HG03342 (cell line): Measurements from ENCODE around the gene ANXA10.
"Not testable (repeated sequence)": the region's sequence is repeated elsewhere in the genome, so short reads cannot be mapped to it uniquely, and the experiment has no call there.

Experiments used
- ATAC-seq: cut with Tn5 transposase; IDR thresholded peaks from one replicate; pipeline ENCODE4 v1.9.1; 2021; ENCODE audit warnings: mild to moderate bottlenecking, moderate library complexity; ENCODE audit not compliant: unreplicated experiment

ANXA10 gene

GRCh38 chr4:168092176-168092712, at the start of gene ANXA10:
ANXA10 (plus strand) TSS chr4:168092537; CDS start chr4:168092701, 164 bp downstream.
- no peak for ATAC-seq

DNA sequence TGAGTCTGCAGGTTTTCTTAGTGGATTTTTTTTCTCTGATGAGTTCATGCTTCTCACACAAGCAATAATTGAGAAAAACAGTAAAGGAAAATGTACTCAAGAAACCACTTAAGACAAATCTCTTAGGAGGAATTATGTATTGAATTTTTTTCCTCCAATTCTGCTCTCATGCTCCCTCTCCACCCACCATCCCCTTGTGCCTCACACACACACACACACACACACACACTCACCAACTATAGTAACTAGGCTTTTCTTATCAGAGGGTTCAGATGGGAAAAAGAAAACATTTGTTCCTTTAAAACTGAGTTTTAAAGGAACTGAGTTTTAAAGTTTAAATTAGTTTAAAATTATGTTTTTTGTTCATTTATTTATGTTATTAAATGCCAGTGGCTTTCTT, 47.0 kb upstream of the ANXA10 start:
- no peak for ATAC-seq

DNA sequence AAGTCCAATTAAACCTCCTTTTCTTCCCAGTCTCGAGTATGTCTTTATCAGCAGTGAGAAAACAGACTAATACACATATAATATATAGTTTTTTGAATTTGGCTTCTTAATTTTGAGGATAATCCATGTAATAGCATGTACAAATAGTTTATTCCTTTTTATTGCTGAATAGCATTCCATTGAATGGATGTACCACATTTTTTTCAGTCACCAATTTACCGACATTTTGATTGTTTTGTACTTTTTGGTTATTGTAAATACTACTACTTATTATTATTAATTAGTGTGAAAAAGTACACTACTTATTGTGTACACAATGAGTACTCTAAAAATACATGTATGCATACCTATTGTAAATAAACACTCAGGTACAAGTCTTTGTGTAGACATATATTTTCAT, 42.3 kb upstream of the ANXA10 start:
- no peak for ATAC-seq

DNA sequence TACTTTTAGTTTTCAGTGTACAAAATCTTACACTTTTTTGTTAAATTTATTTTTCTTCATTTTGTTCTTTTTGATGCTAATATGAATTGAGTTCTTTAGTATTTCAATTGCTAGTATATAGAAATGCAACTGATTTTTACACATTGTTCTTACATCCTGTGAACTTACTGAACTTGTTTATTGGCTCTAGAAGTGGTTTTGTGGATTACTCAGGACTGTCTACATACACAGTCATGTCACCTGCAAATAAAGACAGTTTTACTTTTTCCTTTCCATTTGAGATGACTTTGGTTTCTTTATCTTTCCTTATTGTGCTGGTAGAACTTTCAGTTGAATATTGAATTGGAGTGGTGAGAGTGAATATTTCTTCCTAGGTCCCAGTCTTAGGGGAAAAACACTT, 40.8 kb upstream of the ANXA10 start:
- no peak for ATAC-seq

DNA sequence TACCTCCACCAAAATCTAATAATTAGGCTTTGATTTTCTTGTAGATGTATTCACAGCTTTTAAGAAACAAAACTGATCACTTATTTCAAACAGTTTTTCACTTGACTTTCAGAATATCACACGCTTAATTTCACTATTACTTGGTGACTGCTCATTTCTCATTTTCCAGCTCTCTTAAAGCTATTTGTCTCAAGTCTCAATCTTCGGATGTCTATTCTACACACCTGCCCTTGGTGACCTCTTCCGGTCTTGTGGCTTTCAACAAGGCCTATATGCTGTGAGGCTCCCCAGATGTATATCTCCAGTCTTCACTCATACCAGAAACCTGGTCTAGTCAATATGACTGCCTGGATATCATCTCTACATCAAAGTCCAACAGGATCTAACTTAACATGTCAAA, 34.9 kb upstream of the ANXA10 start:
- ATAC-seq: peak; percentile 89

DNA sequence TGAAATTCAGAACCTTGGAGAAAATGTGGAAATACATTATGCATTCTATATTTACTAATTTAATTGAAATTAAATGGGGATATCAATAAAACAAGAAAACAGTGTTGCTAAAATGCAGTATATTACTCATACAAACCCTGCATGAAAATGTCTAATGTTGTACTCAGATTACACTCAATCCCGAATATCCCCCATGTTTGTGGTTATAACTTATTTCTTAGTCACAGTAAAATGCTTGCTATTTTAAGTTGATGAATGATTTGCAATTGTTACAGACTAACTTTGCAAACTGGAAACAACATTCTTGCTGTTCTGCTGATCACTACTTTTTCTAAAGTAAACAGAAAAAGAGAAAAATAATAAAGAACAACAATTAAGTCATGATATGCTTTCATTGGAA, 33.1 kb upstream of the ANXA10 start:
- ATAC-seq: no peak

DNA sequence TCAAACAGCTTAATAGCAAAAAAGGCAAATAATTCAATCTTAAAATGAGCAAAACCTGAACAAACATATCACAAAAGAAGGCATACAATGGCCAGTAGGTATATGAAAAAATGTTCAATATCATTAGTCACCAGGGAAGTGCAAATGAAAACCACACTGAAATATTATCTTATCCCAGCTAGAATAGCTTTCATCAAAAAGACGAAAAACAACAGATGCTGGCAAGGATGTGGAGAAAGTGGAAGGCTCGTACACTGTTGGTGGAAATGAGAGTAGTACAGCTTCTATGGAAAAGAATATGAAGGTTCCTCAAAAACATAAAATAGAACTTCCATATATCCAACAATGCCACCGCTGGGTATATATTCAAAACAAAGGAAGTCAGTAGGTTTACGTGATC, 29.3 kb upstream of the ANXA10 start:
- no peak for ATAC-seq

DNA sequence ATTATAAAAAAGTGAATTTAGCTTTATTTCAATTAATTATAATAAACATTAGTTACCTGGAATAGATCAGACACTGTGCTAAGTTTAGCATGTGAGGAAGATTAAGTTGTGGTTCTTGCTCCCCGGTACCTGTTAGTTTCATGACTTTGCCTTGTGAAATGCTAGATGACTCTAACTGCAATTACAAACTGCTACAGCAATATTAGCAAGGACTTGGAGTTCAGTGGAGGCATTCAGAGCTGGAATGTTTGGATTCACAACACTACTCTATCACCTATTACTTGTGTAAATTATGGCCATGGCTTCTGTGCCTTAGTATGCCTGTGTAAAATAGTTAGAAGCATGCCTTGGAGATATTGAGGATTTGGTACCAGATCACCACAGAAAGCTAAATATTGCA, 21.4 kb upstream of the ANXA10 start:
- ATAC-seq: no peak

DNA sequence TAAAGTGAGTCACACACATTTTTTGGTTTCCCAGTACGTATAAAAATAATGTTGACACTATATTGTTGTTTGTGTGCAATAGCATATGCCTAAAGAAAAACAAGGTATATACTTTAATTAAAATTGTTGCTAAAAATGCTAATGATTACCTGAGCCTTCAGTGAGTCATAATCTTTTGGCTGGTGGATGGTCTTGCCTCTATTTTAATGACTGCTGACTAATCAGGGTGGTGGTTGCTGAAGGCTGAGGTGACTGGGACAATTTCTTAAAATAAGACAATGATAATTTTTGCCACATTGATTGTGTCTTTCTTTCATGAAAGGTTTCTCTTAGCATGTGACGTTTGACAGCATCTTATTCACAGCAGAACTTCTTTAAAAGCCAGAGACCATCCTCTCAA, 21.0 kb upstream of the ANXA10 start:
- ATAC-seq: no peak

GRCh38 chr4:168074861-168075260, 17.5 kb upstream of the ANXA10 start:
- no peak for ATAC-seq

DNA sequence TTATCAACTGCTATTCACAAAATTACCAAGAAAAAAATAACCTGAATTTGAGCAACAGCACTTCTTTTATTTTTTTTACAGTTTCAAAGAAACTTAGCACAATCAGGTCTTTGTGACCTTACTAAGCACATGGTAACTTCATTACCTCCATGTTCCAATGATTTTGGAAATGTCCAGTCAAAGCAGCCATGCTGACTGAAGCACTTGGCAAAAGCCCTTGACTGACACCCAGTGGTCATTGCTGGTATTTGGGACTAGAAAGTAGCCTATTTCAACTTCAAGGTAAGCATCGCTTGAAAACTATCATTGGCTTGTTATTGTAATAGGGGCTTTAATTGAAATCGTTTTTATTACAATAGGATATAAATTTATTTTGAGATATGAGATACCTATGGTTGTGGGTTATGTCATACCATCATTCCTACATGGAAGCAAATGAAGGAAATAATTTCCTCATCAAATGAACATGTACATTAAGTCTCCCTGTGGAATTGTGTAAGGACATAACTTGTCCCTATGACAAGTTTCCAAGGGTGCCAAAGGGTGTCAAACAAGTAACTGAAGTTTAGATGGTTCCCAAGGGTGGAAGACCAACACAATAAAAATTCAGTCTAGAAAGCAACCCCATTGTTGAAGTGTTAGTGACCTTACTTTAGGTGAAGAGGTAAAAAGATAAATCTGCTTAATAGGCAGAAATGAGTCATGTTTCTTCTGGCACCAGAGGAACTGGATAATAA, 15.2 kb upstream of the ANXA10 start:
- ATAC-seq: peak; percentile 95

DNA sequence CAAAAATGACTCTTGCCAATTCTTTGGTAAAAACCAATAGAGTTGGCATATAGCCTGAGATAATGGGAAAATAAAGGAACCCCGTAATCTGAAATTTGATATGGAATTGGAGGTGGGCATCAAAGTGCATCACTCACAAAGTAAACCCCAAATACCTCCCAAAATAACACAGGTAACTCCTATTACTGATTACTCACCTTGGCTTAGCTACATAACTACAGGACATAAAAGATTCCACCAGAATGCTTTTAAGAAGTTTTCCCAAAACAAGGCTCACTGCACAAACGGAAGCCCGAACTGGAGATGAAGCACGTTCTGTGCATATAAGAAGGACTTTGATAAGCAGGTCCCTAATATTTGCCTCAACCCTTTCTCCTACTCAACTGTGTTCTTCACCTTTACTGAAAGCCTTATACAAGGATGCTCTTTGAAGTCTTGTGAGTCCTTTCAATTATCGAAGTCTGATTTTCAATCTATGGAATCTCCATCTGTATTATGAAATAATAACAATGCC, 14.6 kb upstream of the ANXA10 start:
- no peak for ATAC-seq

DNA sequence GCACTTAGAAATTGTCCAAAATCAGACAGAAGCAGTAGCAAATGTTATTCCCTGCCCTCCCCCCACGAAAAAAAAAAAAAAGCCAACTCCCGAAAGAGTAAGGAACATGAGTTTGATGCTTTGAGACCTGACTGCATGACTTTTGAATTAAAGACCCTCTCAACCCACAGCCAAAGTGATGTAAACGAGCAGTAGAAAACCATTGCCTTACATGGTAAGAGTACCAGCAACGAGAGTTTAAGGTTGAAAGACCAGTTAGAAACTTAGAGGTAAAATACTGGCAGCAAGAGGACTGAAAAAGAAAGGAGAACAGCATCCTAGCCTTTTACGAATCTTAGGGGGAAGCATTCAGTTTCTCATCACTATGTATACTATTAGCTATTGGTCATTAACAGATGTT, 10.0 kb upstream of the ANXA10 start:
- no peak for ATAC-seq

DNA sequence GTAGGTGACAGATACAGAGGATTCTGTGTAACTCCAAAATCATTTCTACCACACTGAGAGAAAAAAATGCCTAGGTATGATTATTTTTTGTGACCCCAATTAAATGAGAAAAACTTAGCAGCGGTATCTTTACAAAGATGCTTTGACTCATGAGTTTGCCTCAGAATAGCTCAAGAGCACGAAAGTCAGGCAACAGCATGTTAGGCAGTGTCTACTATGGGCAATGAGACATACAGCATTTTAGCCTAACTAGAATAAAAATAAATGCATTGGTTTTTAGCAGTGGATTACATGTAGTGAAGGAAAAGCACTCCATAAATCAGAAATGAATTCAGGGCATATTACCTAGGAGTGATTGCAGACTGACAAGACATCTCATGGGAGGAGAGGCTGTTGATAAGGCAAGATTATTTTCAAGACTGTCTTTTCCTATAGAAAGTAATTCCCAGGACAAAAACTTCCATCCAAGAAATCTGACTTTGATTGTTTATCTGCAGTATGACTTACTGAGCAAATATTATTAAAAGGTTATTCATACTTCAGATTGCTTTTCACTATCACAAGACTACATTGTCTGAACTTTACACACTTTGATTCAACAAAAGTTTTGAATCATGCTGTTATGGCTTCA, 3.6 kb downstream of the ANXA10 start:
- no peak for ATAC-seq

- no peak for ATAC-seq
These were observed 4.1 kb downstream of the ANXA10 start for GRCh38 chr4:168096407-168096784.

DNA sequence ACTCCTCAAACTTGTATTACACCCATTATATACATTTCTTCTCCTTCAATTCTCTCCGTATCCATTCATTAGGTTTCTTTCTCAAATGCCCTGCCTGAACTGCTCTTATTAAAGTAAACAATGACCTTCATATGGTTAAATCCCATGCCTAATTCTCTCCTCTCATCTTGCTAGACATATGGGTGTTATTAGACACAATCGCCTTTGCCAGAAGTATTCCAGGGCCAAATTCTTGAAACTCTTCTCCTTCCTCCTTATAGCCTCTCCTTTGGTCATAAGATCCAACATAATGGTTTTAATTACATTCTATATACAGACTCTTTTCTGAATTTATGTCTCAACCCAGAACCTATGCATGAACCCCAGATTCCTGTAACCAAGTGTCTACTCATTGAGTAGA, 4.8 kb downstream of the ANXA10 start:
- no peak for ATAC-seq

DNA sequence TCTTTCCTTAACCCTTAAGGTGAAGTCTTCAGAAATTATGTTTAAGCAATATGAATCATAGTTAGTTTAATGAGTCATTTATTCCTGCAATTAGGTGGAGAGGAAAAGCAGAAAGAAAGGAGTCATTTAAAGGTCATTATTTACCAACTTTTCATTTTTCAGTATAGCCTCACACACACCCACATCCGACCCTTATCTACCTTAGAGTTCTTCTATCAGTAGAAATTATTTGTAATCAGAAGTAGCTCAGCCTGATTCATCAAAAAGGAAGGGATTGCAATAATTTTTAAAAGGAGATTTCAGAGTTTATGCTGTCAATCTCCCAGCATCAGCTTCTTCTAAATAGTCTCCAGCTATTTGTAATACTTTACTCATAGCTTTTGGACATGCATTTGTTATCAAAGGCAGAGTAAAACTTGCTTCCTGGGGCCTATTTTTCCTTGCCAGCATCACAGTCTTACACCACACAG, 5.9 kb downstream of the ANXA10 start:
- ATAC-seq: no peak

- no peak for ATAC-seq
These were observed 6.9 kb downstream of the ANXA10 start for GRCh38 chr4:168099195-168099594.

- no peak for ATAC-seq
These were observed 8.7 kb downstream of the ANXA10 start for GRCh38 chr4:168101026-168101425.

GRCh38 chr4:168102403-168102802, 10.1 kb downstream of the ANXA10 start:
- ATAC-seq: no peak

DNA sequence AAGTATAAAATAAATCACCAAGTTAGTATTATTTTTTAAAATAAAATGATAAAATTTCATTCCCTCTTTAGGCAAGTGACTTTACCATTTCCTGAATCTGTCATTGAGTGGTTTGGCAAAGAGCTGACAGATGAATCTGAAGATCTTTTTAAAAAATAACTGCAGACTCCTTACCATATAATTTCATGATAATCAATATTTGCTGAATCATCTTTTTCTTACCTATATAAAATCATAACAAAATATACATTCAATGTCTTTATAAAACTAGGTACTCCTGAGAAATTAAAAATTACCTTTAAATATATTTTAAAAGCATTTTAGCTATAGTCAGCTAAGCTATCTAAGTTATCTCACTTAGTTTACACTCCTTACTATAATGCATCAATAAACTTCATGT, 17.2 kb downstream of the ANXA10 start:
- ATAC-seq: no peak

DNA sequence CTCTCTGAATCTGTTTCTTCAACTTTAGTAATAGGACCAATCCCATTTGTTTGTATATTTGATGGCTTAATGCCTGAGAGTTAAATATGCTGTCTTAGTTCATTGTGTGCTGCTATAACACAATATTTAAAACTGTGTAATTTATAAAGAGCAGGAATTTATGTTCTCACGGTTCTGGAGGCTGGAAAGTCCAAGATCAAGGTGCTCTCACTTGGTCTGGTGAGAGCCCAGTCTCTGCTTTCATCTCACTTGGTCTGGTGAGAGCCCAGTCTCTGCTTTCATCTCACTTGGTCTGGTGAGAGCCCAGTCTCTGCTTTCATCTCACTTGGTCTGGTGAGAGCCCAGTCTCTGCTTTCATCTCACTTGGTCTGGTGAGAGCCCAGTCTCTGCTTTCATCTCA, 20.7 kb downstream of the ANXA10 start:
- ATAC-seq: not testable (repeated sequence)
